ENCODE measurements around the gene TNS3. TPM values are rescaled to one million over a fixed set of nuclear protein-coding genes. Genes with fewer than 3 reads are reported as not detected.

Gene TNS3
- polyA plus RNA-seq, 3 donors = 5.2 to 30.3 (median 7.9) TPM

- peak overlapping the region; percentile 77 to 91 for H3K27ac ChIP-seq (ENCODE audit: low read depth in 1 of 2, low read length in 2 of 2)
- 61% methylated on average over 13 of the region's 13 CpGs for WGBS (ENCODE audit: insufficient coverage)
- intact Hi-C loops (cut with micrococcal nuclease) = loop anchor here (10.0 kb wide), 2 partner anchors 91 to 519 kb away; no protein-coding TSS in a partner anchor
- Mint-ChIP-seq H3K4me3 (peak overlapping the region in 1 of 2 donors; percentile 80), H3K4me1 (peaks cover 97% of the 10 kb centered on the region), H3K27me3 (ENCODE audit: low read depth in 3 of 3) (peaks cover 0 to 2% (median 2%) of the 10 kb centered on the region in 3 donors), H3K27ac (peak overlapping the region; percentile 90 to 98 (median 97)), H3K9me3 (peaks cover 0 to 3% (median 0%) of the 10 kb centered on the region in 7 donors), H3K36me3 (peaks cover 9 to 32% of the 10 kb centered on the region in 2 donors)
- peaks cover 0 to 3% of the 10 kb centered on the region in 2 donors for H3K36me3 ChIP-seq (replicated peaks in 1 of 2; ENCODE audit: control insufficient read depth in 1 of 2, insufficient read depth in 2 of 2, low read length in 2 of 2)
- peak in 2 of 3 donors; percentile 46 to 61 for DNase-seq
- H3K4me2 ChIP-seq (replicated peaks; ENCODE audit: extremely low read depth, low read length, poor library complexity, severe bottlenecking) = peak overlapping the region; percentile 80
- H2AFZ ChIP-seq (ENCODE audit: insufficient read depth, low read depth, low read length, poor library complexity, severe bottlenecking) = peak overlapping the region; percentile 33
- H3K9me3 ChIP-seq (replicated peaks in 1 of 2; ENCODE audit: control insufficient read depth in 1 of 2, insufficient read depth in 1 of 2, low read length in 2 of 2) = no peaks in the 10 kb centered on the region
- H3K4me3 ChIP-seq (replicated peaks in 1 of 3; ENCODE audit: low read depth in 2 of 3, low read length in 3 of 3) = peak overlapping the region in 1 of 3 experiments; percentile 63
- peaks cover 95% of the 10 kb centered on the region for H3K79me2 ChIP-seq (ENCODE audit: insufficient read depth, low read length)
- H3K9ac ChIP-seq (ENCODE audit: insufficient read depth, low read length, poor library complexity, severe bottlenecking) = peak overlapping the region; percentile 24
- no peak for TF ChIP-seq CTCF (IDR thresholded peaks at IDR 0.05)
- H4K20me1 ChIP-seq (ENCODE audit: insufficient read depth, low read length) = peaks cover 6% of the 10 kb centered on the region
- no peaks in the 10 kb centered on the region for H3K27me3 ChIP-seq (ENCODE audit: control insufficient read depth in 2 of 2, insufficient read depth in 2 of 2, low read length in 2 of 2)
- peaks cover 95 to 98% of the 10 kb centered on the region in 2 donors for H3K4me1 ChIP-seq (ENCODE audit: control insufficient read depth in 1 of 2, insufficient read depth in 2 of 2, low read length in 2 of 2)
Measured at GRCh38 chr7:47576031-47576865, 5.7 kb downstream of the TNS3 start.

DNA sequence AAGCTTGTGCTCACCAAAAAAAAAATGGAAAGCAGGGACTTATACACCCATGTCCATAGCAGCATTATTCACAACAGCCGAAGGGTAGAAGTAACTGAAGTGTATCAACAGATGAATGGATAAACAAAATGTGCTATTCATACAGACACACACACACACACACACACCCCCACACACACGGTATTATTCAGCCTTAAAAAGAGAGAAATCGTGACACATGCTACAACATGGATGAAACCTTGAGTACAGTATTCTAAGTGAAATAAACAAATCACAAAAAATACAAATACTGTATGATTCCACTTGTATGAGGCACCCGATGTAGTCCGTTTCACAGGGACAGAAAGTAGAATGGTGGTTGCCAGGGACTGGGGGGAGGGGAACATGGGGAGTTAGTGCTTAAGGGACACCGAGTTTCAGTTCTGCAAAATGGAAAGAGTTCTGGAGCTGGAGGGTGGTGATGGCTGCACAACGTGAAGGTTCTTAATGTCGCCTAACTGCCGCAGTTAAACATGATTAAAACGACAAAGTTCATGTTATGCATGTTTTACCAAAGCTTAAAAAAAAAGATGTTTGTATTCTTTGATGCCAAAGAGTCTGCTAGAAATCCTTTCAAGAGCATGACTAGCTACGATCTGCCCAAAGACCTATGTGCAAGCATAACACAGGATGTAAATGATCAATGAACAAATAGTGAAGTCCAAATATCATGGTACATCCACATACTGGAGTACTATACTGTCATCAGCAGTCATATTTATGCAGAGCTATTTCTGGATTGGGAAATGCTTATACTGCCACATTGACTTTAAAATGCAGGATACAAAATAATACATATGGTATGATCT, 7.2 kb downstream of the TNS3 start:
- H3K4me3 Mint-ChIP-seq = peak overlapping the region; percentile 73 to 90
- DNase-seq = peak; percentile 90 to 93 (median 92)
- WGBS (ENCODE audit: insufficient coverage) = 0% methylated on average over 4 of the region's 11 CpGs
- TF ChIP-seq CTCF (IDR thresholded peaks at IDR 0.05) = no peak
- intact Hi-C loops (cut with micrococcal nuclease) = loop anchor here (2.0 to 10.0 kb wide), 6 partner anchors 77 to 520 kb away; no protein-coding TSS in a partner anchor
- Histone ChIP-seq H3K79me2 (ENCODE audit: insufficient read depth, low read length) (peaks cover 94% of the 10 kb centered on the region), H3K9ac (ENCODE audit: insufficient read depth, low read length, poor library complexity, severe bottlenecking) (peak overlapping the region; percentile 57), H3K4me1 (ENCODE audit: control insufficient read depth in 1 of 2, insufficient read depth in 2 of 2, low read length in 2 of 2) (peaks cover 97% of the 10 kb centered on the region in 2 donors), H4K20me1 (ENCODE audit: insufficient read depth, low read length) (peaks cover 6% of the 10 kb centered on the region), H3K27ac (ENCODE audit: low read depth in 1 of 2, low read length in 2 of 2) (peak overlapping the region; percentile 77 to 91), H3K27me3 (ENCODE audit: control insufficient read depth in 2 of 2, insufficient read depth in 2 of 2, low read length in 2 of 2) (no peaks in the 10 kb centered on the region), H3K4me2 (replicated peaks; ENCODE audit: extremely low read depth, low read length, poor library complexity, severe bottlenecking) (peak overlapping the region; percentile 80), H2AFZ (ENCODE audit: insufficient read depth, low read depth, low read length, poor library complexity, severe bottlenecking) (peak overlapping the region; percentile 53), H3K4me3 (replicated peaks in 1 of 3; ENCODE audit: low read depth in 2 of 3, low read length in 3 of 3) (peak overlapping the region; percentile 29 to 74 (median 42)), H3K9me3 (replicated peaks in 1 of 2; ENCODE audit: control insufficient read depth in 1 of 2, insufficient read depth in 1 of 2, low read length in 2 of 2) (no peaks in the 10 kb centered on the region), H3K36me3 (replicated peaks in 1 of 2; ENCODE audit: control insufficient read depth in 1 of 2, insufficient read depth in 2 of 2, low read length in 2 of 2) (peaks cover 0 to 3% of the 10 kb centered on the region in 2 donors)
- peaks cover 96% of the 10 kb centered on the region for H3K4me1 Mint-ChIP-seq
- H3K36me3 Mint-ChIP-seq = peaks cover 14 to 35% of the 10 kb centered on the region in 2 donors
- peaks cover 0 to 2% (median 0%) of the 10 kb centered on the region in 3 donors for H3K27me3 Mint-ChIP-seq (ENCODE audit: low read depth in 3 of 3)
- H3K9me3 Mint-ChIP-seq = peaks cover 0 to 3% (median 0%) of the 10 kb centered on the region in 7 donors
- H3K27ac Mint-ChIP-seq = peak overlapping the region; percentile 90 to 98 (median 97)

Data from CD14-positive monocyte (primary cell).